Measurements from ENCODE around the gene IGFALS.

Gene IGFALS

DNA sequence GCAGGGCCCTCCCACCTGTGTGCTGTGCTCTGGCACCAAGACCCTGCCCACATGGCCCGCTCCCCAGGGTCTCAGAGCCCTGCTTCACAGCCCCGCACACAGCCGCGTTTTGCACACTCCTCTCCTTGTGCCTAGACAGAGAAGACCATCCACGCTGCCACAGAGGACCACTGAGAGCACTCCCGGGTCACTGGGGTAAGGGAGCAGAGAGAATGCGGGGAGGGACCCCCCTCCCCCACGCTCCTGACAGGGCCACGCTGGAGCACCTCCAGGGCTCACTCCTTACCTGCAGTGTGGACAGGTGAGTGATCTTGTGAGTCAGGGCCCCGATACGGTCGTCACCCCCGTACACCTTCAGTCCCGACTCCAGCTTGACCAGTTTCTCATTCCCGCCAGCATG is 26.1 kb upstream of the IGFALS start:
- H3K27me3 ChIP-seq (ENCODE audit: low read length): no peaks in the 10 kb centered on the region
- TF ChIP-seq, protein P1, sequence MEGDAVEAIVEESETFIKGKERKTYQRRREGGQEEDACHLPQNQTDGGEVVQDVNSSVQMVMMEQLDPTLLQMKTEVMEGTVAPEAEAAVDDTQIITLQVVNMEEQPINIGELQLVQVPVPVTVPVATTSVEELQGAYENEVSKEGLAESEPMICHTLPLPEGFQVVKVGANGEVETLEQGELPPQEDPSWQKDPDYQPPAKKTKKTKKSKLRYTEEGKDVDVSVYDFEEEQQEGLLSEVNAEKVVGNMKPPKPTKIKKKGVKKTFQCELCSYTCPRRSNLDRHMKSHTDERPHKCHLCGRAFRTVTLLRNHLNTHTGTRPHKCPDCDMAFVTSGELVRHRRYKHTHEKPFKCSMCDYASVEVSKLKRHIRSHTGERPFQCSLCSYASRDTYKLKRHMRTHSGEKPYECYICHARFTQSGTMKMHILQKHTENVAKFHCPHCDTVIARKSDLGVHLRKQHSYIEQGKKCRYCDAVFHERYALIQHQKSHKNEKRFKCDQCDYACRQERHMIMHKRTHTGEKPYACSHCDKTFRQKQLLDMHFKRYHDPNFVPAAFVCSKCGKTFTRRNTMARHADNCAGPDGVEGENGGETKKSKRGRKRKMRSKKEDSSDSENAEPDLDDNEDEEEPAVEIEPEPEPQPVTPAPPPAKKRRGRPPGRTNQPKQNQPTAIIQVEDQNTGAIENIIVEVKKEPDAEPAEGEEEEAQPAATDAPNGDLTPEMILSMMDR (IDR thresholded peaks at IDR 0.05; ENCODE audit: insufficient read depth, low read length, poor library complexity, severe bottlenecking): no peak
- TF ChIP-seq EZH2phosphoT487 (conservative IDR thresholded peaks at IDR 0.05; ENCODE audit: low read length): no peak
- H4K20me1 ChIP-seq (ENCODE audit: low read depth, low read length): no peaks in the 10 kb centered on the region
- H3K36me3 ChIP-seq (ENCODE audit: low read length): no peaks in the 10 kb centered on the region
- no peak overlapping the region for H3K9ac ChIP-seq (ENCODE audit: low read length)
- H2AFZ ChIP-seq (ENCODE audit: low read depth, low read length, severe bottlenecking): no peak overlapping the region
- H3K9me2 ChIP-seq (replicated peaks; ENCODE audit: insufficient read depth, low read length): no peaks in the 10 kb centered on the region
- H3F3A ChIP-seq (ENCODE audit: insufficient read depth): no peaks in the 10 kb centered on the region
- no peak overlapping the region for H3K27ac ChIP-seq (ENCODE audit: low read depth, low read length)
- no peaks in the 10 kb centered on the region for H3K9me3 ChIP-seq (ENCODE audit: insufficient read depth, low read length)
- no peak overlapping the region for H3K4me3 ChIP-seq (ENCODE audit: insufficient read depth, low read length, poor library complexity, severe bottlenecking)
- no peak overlapping the region for H3K4me2 ChIP-seq (ENCODE audit: low read depth, low read length, poor library complexity, severe bottlenecking)
- H3K79me2 ChIP-seq (ENCODE audit: insufficient read depth, low read length): no peaks in the 10 kb centered on the region

DNA sequence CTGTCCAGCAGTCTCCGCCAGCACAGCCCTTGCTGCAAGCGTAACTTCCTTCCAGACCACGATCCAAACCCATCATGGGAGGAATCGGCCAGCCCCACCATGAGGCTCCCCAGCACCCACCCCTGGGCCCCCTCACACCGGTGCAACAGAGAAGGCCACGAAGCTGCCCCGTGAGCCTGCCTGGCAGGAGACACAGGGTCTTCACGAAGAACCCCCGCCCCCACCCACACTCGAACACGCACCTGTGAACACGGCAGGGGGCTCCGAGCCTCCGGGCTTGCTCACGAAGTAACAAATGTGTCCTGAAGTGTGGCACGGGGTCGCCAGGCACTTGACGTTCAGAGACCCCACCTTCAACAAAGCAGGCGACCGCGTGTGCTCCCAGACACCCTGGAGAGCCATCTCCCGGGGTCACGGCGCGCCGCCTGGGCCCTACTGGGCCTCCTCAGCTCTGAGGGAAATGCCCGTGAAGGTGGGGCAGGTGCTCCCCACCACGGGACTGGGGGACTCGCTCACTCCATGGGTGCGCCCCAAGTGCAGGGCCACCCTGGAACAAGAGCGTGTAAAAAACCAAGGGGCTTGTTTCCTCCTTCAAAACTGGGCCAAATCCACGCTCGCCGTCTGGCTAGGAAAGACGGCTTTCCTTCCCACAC is 25.5 kb upstream of the IGFALS start:
- Histone ChIP-seq H3F3A (ENCODE audit: insufficient read depth) (no peaks in the 10 kb centered on the region), H4K20me1 (ENCODE audit: low read depth, low read length) (no peaks in the 10 kb centered on the region), H3K4me2 (ENCODE audit: low read depth, low read length, poor library complexity, severe bottlenecking) (no peak overlapping the region), H3K27ac (ENCODE audit: low read depth, low read length) (no peak overlapping the region), H3K9me2 (replicated peaks; ENCODE audit: insufficient read depth, low read length) (no peaks in the 10 kb centered on the region), H3K4me3 (ENCODE audit: insufficient read depth, low read length, poor library complexity, severe bottlenecking) (no peak overlapping the region), H2AFZ (ENCODE audit: low read depth, low read length, severe bottlenecking) (no peak overlapping the region), H3K27me3 (ENCODE audit: low read length) (no peaks in the 10 kb centered on the region), H3K9ac (ENCODE audit: low read length) (no peak overlapping the region), H3K36me3 (ENCODE audit: low read length) (no peaks in the 10 kb centered on the region), H3K79me2 (ENCODE audit: insufficient read depth, low read length) (no peaks in the 10 kb centered on the region), H3K9me3 (ENCODE audit: insufficient read depth, low read length) (no peaks in the 10 kb centered on the region)
- no peak for TF ChIP-seq EZH2phosphoT487 (conservative IDR thresholded peaks at IDR 0.05; ENCODE audit: low read length)

DNA sequence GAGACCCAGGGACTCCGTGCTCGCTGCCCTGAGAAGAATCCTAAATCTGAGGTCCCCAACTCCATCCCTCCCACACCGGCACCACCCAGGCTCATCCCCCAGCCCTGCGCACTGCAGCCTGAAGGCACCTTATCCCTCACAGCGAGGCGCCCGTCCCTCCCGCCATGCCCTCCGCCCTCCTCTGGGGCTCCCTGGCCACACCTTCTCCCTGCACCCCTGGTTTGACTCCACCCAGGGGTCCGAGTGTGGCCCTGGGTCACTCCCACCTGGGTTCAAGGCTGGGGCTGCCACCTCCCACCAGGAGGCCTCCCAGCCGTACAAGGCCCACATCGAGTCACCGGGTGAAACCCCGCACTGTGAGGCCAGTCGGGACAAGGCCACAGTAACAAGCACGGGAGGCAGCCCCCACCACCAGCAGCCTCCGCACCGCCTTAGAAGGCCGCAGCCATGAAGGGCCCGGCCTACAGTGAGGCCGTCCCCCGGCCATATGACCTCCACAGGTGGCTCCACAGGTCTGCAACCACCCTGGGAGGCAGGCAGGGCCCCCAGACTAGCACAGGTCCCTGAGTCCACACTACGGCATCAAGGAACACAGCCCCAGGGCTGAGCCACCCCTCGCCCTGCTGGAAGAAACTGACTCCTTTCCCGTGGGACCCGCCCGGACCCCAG is 24.8 kb upstream of the IGFALS start:
- Histone ChIP-seq H3K9ac (ENCODE audit: low read length) (no peak overlapping the region), H3F3A (ENCODE audit: insufficient read depth) (no peaks in the 10 kb centered on the region), H3K9me2 (replicated peaks; ENCODE audit: insufficient read depth, low read length) (no peaks in the 10 kb centered on the region), H4K20me1 (ENCODE audit: low read depth, low read length) (no peaks in the 10 kb centered on the region), H3K36me3 (ENCODE audit: low read length) (no peaks in the 10 kb centered on the region), H3K9me3 (ENCODE audit: insufficient read depth, low read length) (no peaks in the 10 kb centered on the region), H3K27ac (ENCODE audit: low read depth, low read length) (no peak overlapping the region), H2AFZ (ENCODE audit: low read depth, low read length, severe bottlenecking) (no peak overlapping the region), H3K79me2 (ENCODE audit: insufficient read depth, low read length) (no peaks in the 10 kb centered on the region), H3K4me3 (ENCODE audit: insufficient read depth, low read length, poor library complexity, severe bottlenecking) (no peak overlapping the region), H3K27me3 (ENCODE audit: low read length) (no peaks in the 10 kb centered on the region), H3K4me2 (ENCODE audit: low read depth, low read length, poor library complexity, severe bottlenecking) (no peak overlapping the region)
- TF ChIP-seq, protein P1 (IDR thresholded peaks at IDR 0.05; ENCODE audit: insufficient read depth, low read length, poor library complexity, severe bottlenecking): no peak
- TF ChIP-seq EZH2phosphoT487 (conservative IDR thresholded peaks at IDR 0.05; ENCODE audit: low read length): no peak

DNA sequence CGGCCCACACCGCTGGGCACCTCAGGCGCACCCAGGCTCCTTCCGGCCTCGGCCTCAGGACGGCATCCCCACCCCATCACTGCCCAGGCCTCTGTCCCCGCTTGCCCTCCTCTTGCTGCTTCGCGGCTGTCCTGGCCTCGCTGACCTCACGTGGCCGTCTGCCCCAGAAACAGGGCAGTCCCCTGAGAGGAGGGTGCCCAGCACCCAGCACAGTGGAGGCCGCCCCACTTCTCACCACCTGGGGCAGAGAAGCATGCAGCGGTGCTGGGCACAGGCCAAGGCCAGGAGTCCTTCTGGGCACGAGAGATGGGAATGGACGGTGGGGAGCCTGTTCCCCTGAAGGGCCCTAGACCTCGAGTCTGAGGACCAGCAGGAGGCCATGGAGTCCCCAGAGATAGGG is 24.2 kb upstream of the IGFALS start:
- Histone ChIP-seq H2AFZ (ENCODE audit: low read depth, low read length, severe bottlenecking) (no peak overlapping the region), H4K20me1 (ENCODE audit: low read depth, low read length) (no peaks in the 10 kb centered on the region), H3K4me2 (ENCODE audit: low read depth, low read length, poor library complexity, severe bottlenecking) (no peak overlapping the region), H3K9me2 (replicated peaks; ENCODE audit: insufficient read depth, low read length) (no peaks in the 10 kb centered on the region), H3K27me3 (ENCODE audit: low read length) (no peaks in the 10 kb centered on the region), H3F3A (ENCODE audit: insufficient read depth) (no peaks in the 10 kb centered on the region), H3K79me2 (ENCODE audit: insufficient read depth, low read length) (no peaks in the 10 kb centered on the region), H3K9me3 (ENCODE audit: insufficient read depth, low read length) (no peaks in the 10 kb centered on the region), H3K4me3 (ENCODE audit: insufficient read depth, low read length, poor library complexity, severe bottlenecking) (no peak overlapping the region), H3K36me3 (ENCODE audit: low read length) (no peaks in the 10 kb centered on the region), H3K9ac (ENCODE audit: low read length) (no peak overlapping the region), H3K27ac (ENCODE audit: low read depth, low read length) (no peak overlapping the region)
- no peak for TF ChIP-seq EZH2phosphoT487 (conservative IDR thresholded peaks at IDR 0.05; ENCODE audit: low read length)
- TF ChIP-seq, protein P1 (IDR thresholded peaks at IDR 0.05; ENCODE audit: insufficient read depth, low read length, poor library complexity, severe bottlenecking): no peak
